Muscle of leg (tissue), 11 donors: Measurements from ENCODE around the gene DPP9. TPM values are rescaled to one million over a fixed set of nuclear protein-coding genes. Genes with fewer than 3 reads are reported as not detected.

ENCODE experiments used
- DNase-seq: peaks from one replicate; pipeline ENCODE4 v3.0.0; 2013
- H3K27ac ChIP-seq: one replicate; pipeline ENCODE4 v1.5.1; 2013; ENCODE audit warnings: mild to moderate bottlenecking, low read length, control low read depth
- H3K27me3 ChIP-seq: one replicate; pipeline ENCODE4 v1.6.1; 2013; ENCODE audit warnings: low read length; ENCODE audit not compliant: control insufficient read depth, insufficient read depth
- H3K36me3 ChIP-seq: one replicate; pipeline ENCODE4 v1.6.1; 2013; ENCODE audit warnings: low read length; ENCODE audit not compliant: control insufficient read depth, insufficient read depth
- H3K4me1 ChIP-seq: one replicate; pipeline ENCODE4 v1.6.1; 2013; ENCODE audit warnings: low read length; ENCODE audit not compliant: control insufficient read depth, insufficient read depth
- H3K4me3 ChIP-seq: one replicate; pipeline ENCODE4 v1.5.1; 2013; ENCODE audit warnings: low read length, control low read depth
- H3K9me3 ChIP-seq: replicated peaks from 2 replicates; pipeline ENCODE4 v1.6.1; 2013; ENCODE audit warnings: low read depth, low read length; ENCODE audit not compliant: control insufficient read depth
- WGBS: methylation state at CpG from one replicate; pipeline ENCODE4 v1.1.5; 2013; ENCODE audit warnings: missing lambda C conversion rate; ENCODE audit not compliant: insufficient coverage; 5-methylcytosine and 5-hydroxymethylcytosine counted together
- polyA plus RNA-seq, 8 donors: library from polyadenylated mRNA; unstranded; fragments of 120-200 nt; gene quantifications; one replicate each; pipeline versions ENCODE4 v1.2.1 to v1.2.3, GENCODE V29; 2013; ENCODE audit warnings: inconsistent platforms in 1 of 8, low replicate concordance in 1 of 8; ENCODE audit not compliant: insufficient read length in 8 of 8, insufficient read depth in 1 of 8
- total RNA-seq: library from RNA; stranded (reverse); fragments of 120-200 nt; gene quantifications from one replicate; pipeline ENCODE4 v1.2.4, GENCODE V29; 2013

Gene DPP9
- total and polyA plus RNA-seq, 9 donors = 13.3 to 24.2 (median 22.6) TPM

- 24% methylated on average over 14 of the region's 20 CpGs for WGBS
- no peaks in the 10 kb centered on the region for H3K27me3 ChIP-seq
- H3K4me1 ChIP-seq = peaks cover 29% of the 10 kb centered on the region
- H3K27ac ChIP-seq = peak overlapping the region; percentile 81
- H3K4me3 ChIP-seq = no peak overlapping the region
- H3K36me3 ChIP-seq = peaks cover 21% of the 10 kb centered on the region
- DNase-seq = peak; percentile 91
- H3K9me3 ChIP-seq = no peaks in the 10 kb centered on the region
These were observed 75.7 kb downstream of the DPP9 start for GRCh38 chr19:4647676-4648644.

- Histone ChIP-seq H3K4me3 (no peak overlapping the region), H3K9me3 (no peaks in the 10 kb centered on the region), H3K27ac (no peak overlapping the region), H3K36me3 (peaks cover 9% of the 10 kb centered on the region), H3K4me1 (peaks cover 33% of the 10 kb centered on the region), H3K27me3 (no peaks in the 10 kb centered on the region)
- whole genome bisulfite sequencing = 80% methylated on average over 1 of the region's 4 CpGs
- no peak for DNase-seq
These were observed 77.9 kb downstream of the DPP9 start for GRCh38 chr19:4645718-4646117.

GRCh38 chr19:4642625-4643024, 81.0 kb downstream of the DPP9 start:
- Histone ChIP-seq H3K27me3 (no peaks in the 10 kb centered on the region), H3K36me3 (no peaks in the 10 kb centered on the region), H3K4me3 (no peak overlapping the region), H3K27ac (no peak overlapping the region), H3K4me1 (peaks cover 28% of the 10 kb centered on the region), H3K9me3 (no peaks in the 10 kb centered on the region)
- no peak for DNase-seq
- 80% methylated on average over 5 of the region's 6 CpGs for WGBS

GRCh38 chr19:4641132-4641531, 82.5 kb downstream of the DPP9 start:
- no peak overlapping the region for H3K27ac ChIP-seq

GRCh38 chr19:4640247-4641000, 83.2 kb downstream of the DPP9 start:
- 67% methylated on average over 14 of the region's 17 CpGs for WGBS
- DNase-seq = no peak
- H3K36me3 ChIP-seq = no peaks in the 10 kb centered on the region
- no peaks in the 10 kb centered on the region for H3K27me3 ChIP-seq
- H3K27ac ChIP-seq = no peak overlapping the region
- no peaks in the 10 kb centered on the region for H3K9me3 ChIP-seq
- peaks cover 41% of the 10 kb centered on the region for H3K4me1 ChIP-seq
- peak overlapping the region; percentile 62 for H3K4me3 ChIP-seq

More at GRCh38 chr19:4641132-4641531, 82.5 kb downstream of the DPP9 start:
- H3K9me3 ChIP-seq = no peaks in the 10 kb centered on the region
- no peaks in the 10 kb centered on the region for H3K36me3 ChIP-seq
- peaks cover 34% of the 10 kb centered on the region for H3K4me1 ChIP-seq
- no peaks in the 10 kb centered on the region for H3K27me3 ChIP-seq
- peak overlapping the region; percentile 62 for H3K4me3 ChIP-seq
- DNase-seq = no peak
- 74% methylated on average over 9 of the region's 14 CpGs for WGBS

- Histone ChIP-seq H3K9me3 (no peaks in the 10 kb centered on the region), H3K4me1 (peaks cover 42% of the 10 kb centered on the region), H3K27ac (peak overlapping the region; percentile 29), H3K4me3 (peak overlapping the region; percentile 62), H3K27me3 (no peaks in the 10 kb centered on the region), H3K36me3 (no peaks in the 10 kb centered on the region)
- 10% methylated on average over 32 of the region's 39 CpGs for WGBS
- peak; percentile 55 for DNase-seq
These were observed 84.0 kb downstream of the DPP9 start for GRCh38 chr19:4639531-4640246.

GRCh38 chr19:4638828-4639530, 84.7 kb downstream of the DPP9 start, which contains the start of gene TNFAIP8L1:
TSS of gene TNFAIP8L1 (plus strand) at chr19:4639516. CDS start at chr19:4651870, 12,354 bp downstream.
- peak; percentile 97 for DNase-seq
- Histone ChIP-seq H3K36me3 (no peaks in the 10 kb centered on the region), H3K4me1 (peaks cover 45% of the 10 kb centered on the region), H3K4me3 (peak within 1 kb of the TSS; percentile 62), H3K27ac (peak within 1 kb of the TSS; percentile 84), H3K9me3 (no peaks in the 10 kb centered on the region), H3K27me3 (no peaks in the 10 kb centered on the region)
- WGBS = 2% methylated on average over 37 of the region's 49 CpGs

GRCh38 chr19:4638317-4638716, 85.3 kb downstream of the DPP9 start:
- DNase-seq = peak; percentile 79
- peak overlapping the region; percentile 84 for H3K27ac ChIP-seq
- H3K27me3 ChIP-seq = no peaks in the 10 kb centered on the region
- WGBS = 54% methylated on average over 10 of the region's 11 CpGs
- H3K36me3 ChIP-seq = no peaks in the 10 kb centered on the region
- H3K4me1 ChIP-seq = peaks cover 52% of the 10 kb centered on the region
- H3K9me3 ChIP-seq = no peaks in the 10 kb centered on the region
- H3K4me3 ChIP-seq = no peak overlapping the region

GRCh38 chr19:4636761-4637160, 86.9 kb downstream of the DPP9 start:
- no peak overlapping the region for H3K4me3 ChIP-seq
- H3K27ac ChIP-seq = no peak overlapping the region
- no peak for DNase-seq
- H3K27me3 ChIP-seq = no peaks in the 10 kb centered on the region
- H3K4me1 ChIP-seq = peaks cover 53% of the 10 kb centered on the region
- 59% methylated on average over 6 of the region's 8 CpGs for WGBS
- no peaks in the 10 kb centered on the region for H3K36me3 ChIP-seq
- no peaks in the 10 kb centered on the region for H3K9me3 ChIP-seq
